MG63 (cell line): ENCODE results near the gene TLR9. TPM values are rescaled to one million over a fixed set of nuclear protein-coding genes. Genes with fewer than 3 reads are reported as not detected.

Experiments used
- DNase-seq: peaks from one replicate; pipeline ENCODE4 v3.0.0-alpha.2; 2020
- H3K27me3 ChIP-seq: fragments of 250-450 bp; sonication (Bioruptor Pico); 2 replicates; pipeline ENCODE4 v1.5.1; 2020; ENCODE audit warnings: mild to moderate bottlenecking, moderate library complexity
- H3K36me3 ChIP-seq: fragments of 250-450 bp; sonication (Bioruptor Pico); 2 replicates; pipeline ENCODE4 v1.5.1; 2020; ENCODE audit warnings: mild to moderate bottlenecking, moderate library complexity
- H3K4me3 ChIP-seq: fragments of 250-450 bp; sonication (Bioruptor Pico); 2 replicates; pipeline ENCODE4 v1.5.1; 2020; ENCODE audit warnings: mild to moderate bottlenecking, moderate library complexity
- H3K9me3 ChIP-seq: fragments of 250-450 bp; sonication (Bioruptor Pico); 2 replicates; pipeline ENCODE4 v1.5.1; 2020; ENCODE audit warnings: mild to moderate bottlenecking, moderate library complexity
- total RNA-seq: library from RNA; depleted of rRNA; stranded (reverse); fragments of >200 nt; shearing (Covaris generic); gene quantifications from 2 replicates; pipeline ENCODE4 v1.2.3, GENCODE V29; 2014; ENCODE audit warnings: low replicate concordance; rRNA removed

The TLR9 gene
- total RNA-seq, 1 experiment from 2014 or later: not detected

GRCh38 chr3:52176951-52177700 lies 48.3 kb downstream of the TLR9 start:
- Histone ChIP-seq H3K4me3 (no peak overlapping the region), H3K27me3 (no peaks in the 10 kb centered on the region), H3K36me3 (no peaks in the 10 kb centered on the region), H3K9me3 (no peaks in the 10 kb centered on the region)
- no peak for DNase-seq

GRCh38 chr3:52176180-52176752 lies 49.2 kb downstream of the TLR9 start:
- no peaks in the 10 kb centered on the region for H3K36me3 ChIP-seq

GRCh38 chr3:52175416-52176179 lies 49.8 kb downstream of the TLR9 start:
- no peak for DNase-seq
- Histone ChIP-seq H3K4me3 (no peak overlapping the region), H3K9me3 (no peaks in the 10 kb centered on the region), H3K27me3 (no peaks in the 10 kb centered on the region), H3K36me3 (no peaks in the 10 kb centered on the region)

More at GRCh38 chr3:52176180-52176752, 49.2 kb downstream of the TLR9 start:
- no peaks in the 10 kb centered on the region for H3K9me3 ChIP-seq
- no peaks in the 10 kb centered on the region for H3K27me3 ChIP-seq
- no peak overlapping the region for H3K4me3 ChIP-seq
- DNase-seq: no peak

GRCh38 chr3:52174896-52175295 lies 50.5 kb downstream of the TLR9 start:
- Histone ChIP-seq H3K9me3 (no peaks in the 10 kb centered on the region), H3K27me3 (no peaks in the 10 kb centered on the region), H3K4me3 (no peak overlapping the region), H3K36me3 (no peaks in the 10 kb centered on the region)
- DNase-seq: no peak

DNA sequence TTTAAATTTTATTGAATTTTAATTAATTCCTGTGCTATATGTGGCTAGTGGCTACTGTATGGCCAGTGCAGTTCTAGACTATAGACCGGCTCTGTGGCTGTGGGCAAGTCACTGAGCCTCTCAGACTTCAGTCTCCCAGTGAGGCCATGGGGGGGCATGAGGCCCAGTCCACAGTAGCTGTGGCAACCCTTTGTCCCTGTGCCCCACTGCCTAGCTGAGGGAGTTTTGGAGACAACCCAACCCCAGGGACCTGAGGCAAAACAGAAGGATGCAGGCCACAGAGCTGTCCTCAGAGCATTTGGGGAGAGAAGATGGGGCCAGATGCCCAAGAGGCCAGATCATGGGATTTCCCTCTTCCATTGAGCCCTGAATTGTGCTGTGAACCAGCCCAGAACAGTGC lies 52.3 kb downstream of the TLR9 start:
- Histone ChIP-seq H3K36me3 (no peaks in the 10 kb centered on the region), H3K4me3 (no peak overlapping the region), H3K27me3 (no peaks in the 10 kb centered on the region), H3K9me3 (no peaks in the 10 kb centered on the region)
- DNase-seq: no peak

DNA sequence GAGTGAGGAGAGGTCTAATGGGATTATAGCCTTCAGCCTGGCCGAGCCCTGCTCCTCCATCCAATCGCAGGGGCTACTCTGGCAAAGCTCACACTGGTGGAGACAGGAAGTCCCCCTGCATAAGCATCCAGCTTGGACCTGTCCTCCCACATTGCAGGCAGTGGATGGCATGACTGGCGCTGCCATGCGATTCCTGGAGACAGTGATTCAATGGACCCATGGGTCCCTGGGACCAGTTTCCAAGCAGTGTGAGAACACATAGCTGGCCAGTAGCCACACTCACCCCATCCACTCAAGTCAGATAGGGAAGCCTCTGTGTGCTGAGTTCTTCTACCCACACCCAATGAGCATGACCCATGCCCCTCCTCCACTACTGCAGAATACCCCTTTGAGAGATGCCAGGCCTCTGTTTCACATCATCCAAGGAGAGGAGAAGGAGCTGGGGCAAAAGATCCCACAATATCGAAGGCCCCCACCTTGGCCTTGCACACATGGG lies 53.1 kb downstream of the TLR9 start:
- DNase-seq: no peak
- no peak overlapping the region for H3K4me3 ChIP-seq
- H3K27me3 ChIP-seq: no peaks in the 10 kb centered on the region
- H3K36me3 ChIP-seq: no peaks in the 10 kb centered on the region
- H3K9me3 ChIP-seq: no peaks in the 10 kb centered on the region

GRCh38 chr3:52171514-52172261 lies 53.8 kb downstream of the TLR9 start:
- DNase-seq: peak; percentile 46
- H3K4me3 ChIP-seq: no peak overlapping the region
- H3K9me3 ChIP-seq: no peaks in the 10 kb centered on the region
- no peaks in the 10 kb centered on the region for H3K27me3 ChIP-seq
- no peaks in the 10 kb centered on the region for H3K36me3 ChIP-seq

Other genes with a start within 250 kb of the TLR9 start
- 17.2 and 46.4 TPM in 2 replicates for gene ACY1, start 242.1 kb downstream of the TLR9 start, total RNA-seq
- gene RPL29, start 229.8 kb downstream of the TLR9 start, total RNA-seq: 598 and 1,092 TPM in 2 replicates
- 2.1 and 9.7 TPM in 2 replicates for gene DUSP7, start 169.1 kb downstream of the TLR9 start, total RNA-seq
- gene POC1A, start 71.2 kb downstream of the TLR9 start, total RNA-seq: 14.2 and 19.8 TPM in 2 replicates
- 33.7 and 34.0 TPM in 2 replicates for gene ALAS1, start 27.5 kb downstream of the TLR9 start, total RNA-seq
- gene TWF2, start 13.5 kb upstream of the TLR9 start, total RNA-seq: 37.4 and 100 TPM in 2 replicates
- 7.9 and 16.2 TPM in 2 replicates for gene PPM1M, start 20.1 kb upstream of the TLR9 start, total RNA-seq
- 27.6 and 40.0 TPM in 2 replicates for gene WDR82, start 53.0 kb upstream of the TLR9 start, total RNA-seq
- gene GLYCTK, start 62.2 kb upstream of the TLR9 start, total RNA-seq: 2.3 and 10.6 TPM in 2 replicates
- 0.49 and 1.2 TPM in 2 replicates for gene DNAH1, start 90.7 kb upstream of the TLR9 start, total RNA-seq
- gene BAP1, start 184.4 kb upstream of the TLR9 start, total RNA-seq: 33.8 and 41.0 TPM in 2 replicates
- 4.8 and 5.5 TPM in 2 replicates for gene PHF7, start 185.0 kb upstream of the TLR9 start, total RNA-seq
- not detected in 2 replicates for gene SEMA3G, start 219.5 kb upstream of the TLR9 start, total RNA-seq
- gene TNNC1, start 228.4 kb upstream of the TLR9 start, total RNA-seq: 0.99 TPM in 1 of 2 replicates, not detected in the other
- 8.1 and 15.5 TPM in 2 replicates for gene NISCH, start 230.0 kb upstream of the TLR9 start, total RNA-seq